ENCODE results near the gene NDUFB11. TPM values are rescaled to one million over a fixed set of nuclear protein-coding genes. Genes with fewer than 3 reads are reported as not detected.

NDUFB11 gene
- 10 to 100 TPM; 24.0 to 35.3 TPM for total RNA-seq

GRCh38 chrX:47144626-47145394, at the start of gene NDUFB11, which contains the start of gene RBM10:
NDUFB11 (minus strand) TSS chrX:47144702; CDS start chrX:47144679, 23 bp downstream.
RBM10 (plus strand) TSS chrX:47145221; CDS start chrX:47147482, 2,261 bp downstream.
- peak; percentile 76 for DNase-seq (ENCODE audit: low spot score)
- Histone ChIP-seq H3K4me1 (ENCODE audit: control insufficient read depth in 1 of 2, low read depth in 2 of 2) (peaks cover 9 to 22% of the 10 kb centered on the region in 2 donors), H3K36me3 (no peaks in the 10 kb centered on the region), H3K27me3 (replicated peaks; ENCODE audit: insufficient read depth) (no peaks in the 10 kb centered on the region), H3K9me3 (no peaks in the 10 kb centered on the region), H3K27ac (peak within 1 kb of the TSS; percentile 94 to 96), H3K4me3 (peak within 1 kb of the TSS; percentile 83)
- peak; percentile 74 for TF ChIP-seq CTCF (IDR thresholded peaks at IDR 0.05)
- peak; percentile 82 for ATAC-seq (ENCODE audit: insufficient number of reproducible peaks, low FRiP score, low read depth)

- peak; percentile 75 for ATAC-seq (ENCODE audit: insufficient number of reproducible peaks, low FRiP score, low read depth)
- peak; percentile 65 for TF ChIP-seq CTCF (IDR thresholded peaks at IDR 0.05)
- H3K4me1 ChIP-seq (ENCODE audit: control insufficient read depth in 1 of 2, low read depth in 2 of 2): peaks cover 18 to 36% of the 10 kb centered on the region in 2 donors
These were observed 49.1 kb upstream of the NDUFB11 start, which contains the start of gene UBA1 for GRCh38 chrX:47193475-47194193. UBA1 (plus strand) TSS chrX:47193829; CDS start chrX:47198803, 4,974 bp downstream.

GRCh38 chrX:47191806-47192401, 47.4 kb upstream of the NDUFB11 start:
- no peak for TF ChIP-seq CTCF (IDR thresholded peaks at IDR 0.05)
- H3K27me3 ChIP-seq (replicated peaks; ENCODE audit: insufficient read depth): no peaks in the 10 kb centered on the region
- H3K4me1 ChIP-seq (ENCODE audit: control insufficient read depth in 1 of 2, low read depth in 2 of 2): peaks cover 16 to 22% of the 10 kb centered on the region in 2 donors
- no peak for DNase-seq (ENCODE audit: low spot score)
- H3K9me3 ChIP-seq: no peaks in the 10 kb centered on the region
- peak overlapping the region; percentile 76 for H3K4me3 ChIP-seq
- H3K27ac ChIP-seq: no peak overlapping the region
- ATAC-seq (ENCODE audit: insufficient number of reproducible peaks, low FRiP score, low read depth): no peak
- no peaks in the 10 kb centered on the region for H3K36me3 ChIP-seq

More at GRCh38 chrX:47193475-47194193, 49.1 kb upstream of the NDUFB11 start, which contains the start of gene UBA1:
- Histone ChIP-seq H3K4me3 (peak within 1 kb of the TSS; percentile 90), H3K9me3 (no peaks in the 10 kb centered on the region), H3K27ac (peak within 1 kb of the TSS; percentile 93 to 97), H3K36me3 (no peaks in the 10 kb centered on the region), H3K27me3 (replicated peaks; ENCODE audit: insufficient read depth) (no peaks in the 10 kb centered on the region)
- peak; percentile 74 for DNase-seq (ENCODE audit: low spot score)

GRCh38 chrX:47191331-47191730, 46.8 kb upstream of the NDUFB11 start:
- ATAC-seq (ENCODE audit: insufficient number of reproducible peaks, low FRiP score, low read depth): no peak
- H3K27ac ChIP-seq: no peak overlapping the region
- H3K36me3 ChIP-seq: no peaks in the 10 kb centered on the region
- H3K9me3 ChIP-seq: no peaks in the 10 kb centered on the region
- no peak for TF ChIP-seq CTCF (IDR thresholded peaks at IDR 0.05)
- H3K27me3 ChIP-seq (replicated peaks; ENCODE audit: insufficient read depth): no peaks in the 10 kb centered on the region
- peaks cover 15 to 16% of the 10 kb centered on the region in 2 donors for H3K4me1 ChIP-seq (ENCODE audit: control insufficient read depth in 1 of 2, low read depth in 2 of 2)
- H3K4me3 ChIP-seq: peak overlapping the region; percentile 76
- DNase-seq (ENCODE audit: low spot score): no peak
